Stomach (tissue), 9 donors: ENCODE measurements around the gene CD96. TPM values are rescaled to one million over a fixed set of nuclear protein-coding genes. Genes with fewer than 3 reads are reported as not detected.

ENCODE experiments used
- DNase-seq, 2 donors: peaks; one replicate each; pipeline versions ENCODE4 v3.0.0 to v3.0.0-alpha.2; 2013 to 2019
- H3K27ac ChIP-seq, 5 donors: fragments of 200-600 bp in 4 of 5; sonication (generic) in 4 of 5; one replicate each; pipeline ENCODE4 v1.5.1; 2013 to 2019; ENCODE audit warnings: mild to moderate bottlenecking in 1 of 5, moderate library complexity in 1 of 5
- H3K27me3 ChIP-seq, 3 donors: fragments of 200-600 bp; sonication (generic); one replicate each; pipeline ENCODE4 v1.5.1; 2017 to 2019; ENCODE audit warnings: mixed run types in 1 of 3
- H3K36me3 ChIP-seq, 4 donors: fragments of 200-600 bp; sonication (generic); 1 replicate in 3 of 4; 2 replicates in 1 of 4; pipeline ENCODE4 v1.5.1; 2016 to 2019
- H3K4me1 ChIP-seq, 4 donors: fragments of 200-600 bp; sonication (generic); one replicate each; pipeline ENCODE4 v1.5.1; 2016 to 2019
- H3K4me3 ChIP-seq, 4 donors: fragments of 200-600 bp; sonication (generic) in 3 of 4; one replicate each; pipeline ENCODE4 v1.5.1; 2016 to 2019; ENCODE audit warnings: mild to moderate bottlenecking in 1 of 4
- H3K9me3 ChIP-seq, 4 donors: fragments of 200-600 bp; sonication (generic); one replicate each; pipeline ENCODE4 v1.5.1; 2016 to 2019
- CTCF ChIP-seq, 7 experiments: fragments of 450-650 bp in 4 of 7; fragments of 200-600 bp in 3 of 7; sonication (generic) in 3 of 7; IDR thresholded peaks; one replicate each; pipeline ENCODE4 v1.5.1; 2016 to 2019; ENCODE audit warnings: antibody characterized with exemption in 7 of 7, control low read depth in 2 of 7, mild to moderate bottlenecking in 1 of 7
- EP300 ChIP-seq: sonication (generic); formaldehyde crosslinking; IDR thresholded peaks from one replicate; pipeline ENCODE4 v1.6.1; 2017; ENCODE audit warnings: antibody characterized with exemption
- POLR2A ChIP-seq, 4 donors: fragments of 450-650 bp; IDR thresholded peaks; one replicate each; pipeline ENCODE4 v1.6.1; 2016; ENCODE audit warnings: antibody characterized with exemption in 4 of 4, control low read depth in 2 of 4, mild to moderate bottlenecking in 1 of 4, moderate library complexity in 1 of 4
- POLR2AphosphoS5 ChIP-seq, 3 donors: sonication (generic); formaldehyde crosslinking; IDR thresholded peaks; one replicate each; pipeline ENCODE4 v1.6.1; 2016; ENCODE audit warnings: antibody characterized with exemption in 3 of 3
- WGBS, 5 donors: extraction: QIAGEN DNeasy Blood & Tissue Kit in 3 of 5; methylation state at CpG; one replicate each; pipeline versions ENCODE4 v1.1.5 to v1.1.7; 2013 to 2018; 5-methylcytosine and 5-hydroxymethylcytosine counted together
- intact Hi-C: fragments of 100-400 bp; cut with DNase I; formaldehyde crosslinking; loops from one replicate; pipeline ENCODE4 v1.15.1; 2023; ENCODE audit warnings: low total_unique reads
- polyA plus RNA-seq, 3 donors: library from polyadenylated mRNA; stranded (reverse); fragments of 200-250 nt; gene quantifications; one replicate each; pipeline ENCODE4 v1.2.3, GENCODE V29; 2013
- total RNA-seq, 5 donors: library from RNA; depleted of rRNA; stranded (reverse); fragments of >200 nt; gene quantifications; one replicate each; pipeline versions ENCODE4 v1.1.0 to v1.2.3, GENCODE V29; 2014 to 2016
- donor health status: healthy with polysubstance abuse.
- donor health status: Bipolar disorder and iron deficiency.
- donor health status: healthy.

Gene CD96
- total and polyA plus RNA-seq, 8 donors = 0.19 to 57.2 (median 5.7) TPM

DNA sequence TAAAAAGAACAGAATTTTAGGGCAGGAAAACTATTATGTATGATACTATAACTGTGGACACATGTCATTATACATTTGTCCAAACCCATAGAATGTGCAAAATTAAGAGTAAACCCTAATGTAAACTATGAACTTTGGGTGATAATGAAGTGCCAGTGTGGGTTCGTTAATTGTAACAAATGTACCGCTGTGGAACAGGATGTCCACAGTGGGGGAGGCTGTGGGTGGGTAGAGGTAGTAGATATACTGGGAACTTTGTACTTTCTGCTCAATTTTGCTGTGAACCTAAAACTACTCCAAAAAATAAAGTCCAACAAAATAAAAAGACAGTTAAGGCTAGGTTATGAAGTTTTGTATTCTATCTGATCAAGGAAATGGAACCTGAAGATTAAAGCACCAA lies 24.8 kb downstream of the CD96 start:
- 33 to 76% (median 53%) methylated on average over 2 of the region's 2 CpGs for WGBS, 5 donors
- Histone ChIP-seq H3K4me1 (no peaks in the 10 kb centered on the region), H3K27ac (no peak overlapping the region), H3K9me3 (no peaks in the 10 kb centered on the region), H3K36me3 (no peaks in the 10 kb centered on the region), H3K4me3 (no peak overlapping the region), H3K27me3 (no peaks in the 10 kb centered on the region)
- TF ChIP-seq POLR2A (IDR thresholded peaks at IDR 0.05) (no peak), POLR2AphosphoS5 (IDR thresholded peaks at IDR 0.05) (no peak), CTCF (IDR thresholded peaks at IDR 0.05) (no peak), EP300 (no peak)
- DNase-seq = no peak
- intact Hi-C loops = no loop called here

DNA sequence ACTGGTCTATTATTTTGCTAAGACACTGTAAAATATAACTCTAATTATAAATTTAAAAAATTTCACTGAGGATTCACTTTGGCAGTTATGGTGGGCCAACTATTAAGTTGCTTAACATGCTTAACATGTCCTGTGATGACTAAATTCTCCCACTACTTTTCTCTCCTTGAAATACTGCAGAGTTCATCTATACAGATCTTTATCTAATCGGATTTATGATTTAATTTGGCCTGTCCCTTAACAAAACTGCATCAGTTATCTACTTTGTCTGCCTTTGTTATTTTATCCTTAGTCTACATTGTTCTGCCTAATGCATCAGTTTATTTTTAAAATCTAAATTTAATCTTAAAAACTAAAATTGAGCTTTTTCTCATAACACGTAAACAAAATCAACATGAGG lies 26.4 kb downstream of the CD96 start:
- 84 to 95% (median 87%) methylated on average over 2 of the region's 2 CpGs for WGBS, 5 donors

DNA sequence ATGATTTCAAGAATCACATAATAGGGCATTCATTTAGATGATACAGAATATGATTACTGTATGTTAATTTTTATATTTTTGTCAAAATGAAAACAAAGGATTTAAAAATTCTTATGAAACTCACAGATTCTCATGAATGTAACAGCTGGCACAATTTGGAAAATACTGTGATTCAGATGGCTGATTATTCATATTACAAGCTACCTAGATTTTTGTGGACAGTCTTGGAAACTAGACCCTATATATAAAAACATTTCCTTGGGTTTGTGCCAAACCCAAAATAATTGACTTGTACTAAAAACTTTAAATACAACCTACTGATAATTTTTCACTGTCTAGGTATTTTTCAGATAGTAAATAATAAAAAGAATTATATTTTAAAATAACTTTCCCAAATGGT lies 26.9 kb downstream of the CD96 start:
- intact Hi-C loops = no loop called here
- H3K27ac ChIP-seq = no peak overlapping the region
- no peaks in the 10 kb centered on the region for H3K4me1 ChIP-seq
- no peak for DNase-seq
- no peaks in the 10 kb centered on the region for H3K36me3 ChIP-seq
- H3K27me3 ChIP-seq = no peaks in the 10 kb centered on the region
- H3K4me3 ChIP-seq = no peak overlapping the region
- no peak for TF ChIP-seq POLR2A (IDR thresholded peaks at IDR 0.05)
- no peak for TF ChIP-seq POLR2AphosphoS5 (IDR thresholded peaks at IDR 0.05)
- TF ChIP-seq EP300 = no peak
- TF ChIP-seq CTCF (IDR thresholded peaks at IDR 0.05) = no peak
- H3K9me3 ChIP-seq = no peaks in the 10 kb centered on the region

More for the DNA sequence above, 26.4 kb downstream of the CD96 start:
- Histone ChIP-seq H3K4me3 (no peak overlapping the region), H3K27me3 (no peaks in the 10 kb centered on the region), H3K27ac (no peak overlapping the region), H3K36me3 (no peaks in the 10 kb centered on the region), H3K4me1 (no peaks in the 10 kb centered on the region), H3K9me3 (no peaks in the 10 kb centered on the region)
- DNase-seq = no peak
- intact Hi-C loops = no loop called here
- TF ChIP-seq CTCF (IDR thresholded peaks at IDR 0.05) = no peak
- no peak for TF ChIP-seq POLR2A (IDR thresholded peaks at IDR 0.05)
- no peak for TF ChIP-seq EP300
- no peak for TF ChIP-seq POLR2AphosphoS5 (IDR thresholded peaks at IDR 0.05)

DNA sequence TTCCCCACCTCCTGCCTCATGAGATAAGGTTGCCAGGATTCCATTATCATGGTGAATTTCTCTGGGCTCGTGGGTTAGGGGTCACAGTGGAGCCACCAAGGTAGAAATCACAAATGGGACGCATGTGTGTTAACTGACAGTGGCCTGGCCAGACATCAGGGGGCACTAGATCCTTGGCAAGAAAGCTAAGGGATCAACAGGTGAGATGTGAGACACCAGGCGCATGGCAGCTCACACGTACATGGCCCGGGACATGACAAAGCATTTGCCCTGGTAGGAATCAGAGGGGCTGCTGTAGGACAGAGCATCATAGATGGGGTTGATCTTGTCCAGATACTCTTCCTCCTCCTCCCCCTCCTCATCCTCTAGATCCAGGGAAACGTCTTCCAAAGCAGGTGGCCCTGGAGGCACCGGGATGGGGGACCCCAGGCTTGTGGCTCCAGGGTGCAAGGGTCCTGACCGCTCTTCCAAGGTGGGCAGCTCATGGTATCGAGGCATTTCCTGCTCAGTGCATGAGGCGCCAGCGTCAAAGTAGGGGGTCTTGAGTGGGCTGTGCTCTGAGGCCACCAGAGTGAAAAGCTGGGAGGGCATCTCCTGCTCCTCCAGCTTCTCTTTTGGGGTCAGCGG lies 28.5 kb downstream of the CD96 start:
- Histone ChIP-seq H3K27me3 (no peaks in the 10 kb centered on the region), H3K4me1 (no peaks in the 10 kb centered on the region), H3K4me3 (no peak overlapping the region), H3K9me3 (no peaks in the 10 kb centered on the region), H3K36me3 (no peaks in the 10 kb centered on the region), H3K27ac (no peak overlapping the region)
- 87 to 93% (median 91%) methylated on average over 11 to 12 of the region's 12 CpGs for WGBS, 5 donors
- intact Hi-C loops = no loop called here
- no peak for DNase-seq
- TF ChIP-seq POLR2AphosphoS5 (IDR thresholded peaks at IDR 0.05) (no peak), CTCF (IDR thresholded peaks at IDR 0.05) (no peak), EP300 (no peak), POLR2A (IDR thresholded peaks at IDR 0.05) (no peak)
